GM12875 (cell line): ENCODE measurements around the gene FKBP6.

ENCODE experiments used
- H3K4me3 ChIP-seq: one replicate; pipeline ENCODE4 v1.5.1; 2011; ENCODE audit warnings: low read depth, low read length, control low read depth
- TF ChIP-seq, protein P1 (sequence below): IDR thresholded peaks from 2 replicates; pipeline ENCODE4 v1.5.1; 2011; ENCODE audit warnings: low read depth, mild to moderate bottlenecking, control low read depth, inconsistent platforms, low read length, moderate library complexity, borderline replicate concordance; ENCODE audit not compliant: insufficient read depth

Gene FKBP6

DNA sequence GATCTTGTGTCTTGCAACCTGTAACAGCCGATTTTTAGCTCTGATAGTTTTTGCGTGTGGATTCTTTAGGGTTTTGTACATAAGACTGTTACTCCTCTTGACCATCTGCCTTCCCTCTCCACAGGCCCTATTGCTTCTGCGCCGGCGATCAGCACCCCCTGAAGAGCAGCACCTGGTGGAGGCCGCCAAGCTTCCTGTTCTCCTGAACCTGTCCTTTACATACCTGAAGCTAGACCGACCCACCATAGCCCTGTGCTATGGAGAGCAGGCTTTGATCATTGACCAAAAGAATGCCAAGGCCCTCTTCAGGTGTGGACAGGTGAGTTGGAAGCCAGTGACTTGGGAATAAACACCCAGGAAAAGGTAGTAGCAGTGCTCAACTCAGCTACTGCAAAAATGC, 12.6 kb downstream of the FKBP6 start:
- TF ChIP-seq, protein P1, sequence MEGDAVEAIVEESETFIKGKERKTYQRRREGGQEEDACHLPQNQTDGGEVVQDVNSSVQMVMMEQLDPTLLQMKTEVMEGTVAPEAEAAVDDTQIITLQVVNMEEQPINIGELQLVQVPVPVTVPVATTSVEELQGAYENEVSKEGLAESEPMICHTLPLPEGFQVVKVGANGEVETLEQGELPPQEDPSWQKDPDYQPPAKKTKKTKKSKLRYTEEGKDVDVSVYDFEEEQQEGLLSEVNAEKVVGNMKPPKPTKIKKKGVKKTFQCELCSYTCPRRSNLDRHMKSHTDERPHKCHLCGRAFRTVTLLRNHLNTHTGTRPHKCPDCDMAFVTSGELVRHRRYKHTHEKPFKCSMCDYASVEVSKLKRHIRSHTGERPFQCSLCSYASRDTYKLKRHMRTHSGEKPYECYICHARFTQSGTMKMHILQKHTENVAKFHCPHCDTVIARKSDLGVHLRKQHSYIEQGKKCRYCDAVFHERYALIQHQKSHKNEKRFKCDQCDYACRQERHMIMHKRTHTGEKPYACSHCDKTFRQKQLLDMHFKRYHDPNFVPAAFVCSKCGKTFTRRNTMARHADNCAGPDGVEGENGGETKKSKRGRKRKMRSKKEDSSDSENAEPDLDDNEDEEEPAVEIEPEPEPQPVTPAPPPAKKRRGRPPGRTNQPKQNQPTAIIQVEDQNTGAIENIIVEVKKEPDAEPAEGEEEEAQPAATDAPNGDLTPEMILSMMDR = no peak
- no peak overlapping the region for H3K4me3 ChIP-seq

DNA sequence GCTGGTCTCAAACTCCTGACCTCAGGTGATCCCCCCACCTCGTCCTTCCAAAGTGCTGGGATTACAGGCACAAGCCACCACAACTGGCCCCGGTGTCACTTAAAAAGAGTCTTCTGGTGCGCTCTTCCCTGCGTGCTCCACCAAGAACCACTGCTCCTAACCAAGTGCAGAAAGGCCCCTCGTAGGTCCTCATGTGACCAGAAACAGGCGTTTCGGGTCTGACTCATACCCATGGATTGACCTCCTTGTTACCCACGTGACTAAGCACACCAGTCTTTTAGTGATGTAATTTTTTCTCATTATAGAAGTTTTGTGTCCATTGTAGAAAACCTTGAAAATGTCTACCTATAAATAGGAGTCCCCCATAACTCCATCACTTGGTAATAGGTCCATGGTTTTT, 13.9 kb downstream of the FKBP6 start:
- TF ChIP-seq, protein P1 = no peak
- no peak overlapping the region for H3K4me3 ChIP-seq

DNA sequence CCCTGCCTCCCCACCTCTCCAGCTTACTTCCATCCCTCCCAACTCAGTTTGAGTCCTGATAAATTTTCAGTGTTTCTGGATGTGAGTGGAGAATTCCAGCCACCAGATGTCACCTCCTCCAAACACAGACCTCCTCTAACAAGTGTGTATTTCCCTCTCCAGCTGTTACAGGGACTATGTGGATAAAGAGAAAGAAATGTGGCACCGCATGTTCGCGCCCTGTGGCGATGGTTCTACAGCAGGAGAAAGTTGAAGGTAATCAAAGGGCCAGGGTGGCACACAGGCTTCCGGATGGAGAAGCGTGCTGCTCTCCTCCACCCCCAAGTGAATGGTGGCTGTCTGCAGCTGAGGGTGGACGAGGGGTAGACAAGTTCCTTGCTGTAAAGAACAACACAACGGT, 14.7 kb downstream of the FKBP6 start:
- H3K4me3 ChIP-seq = no peak overlapping the region
- TF ChIP-seq, protein P1 = no peak

DNA sequence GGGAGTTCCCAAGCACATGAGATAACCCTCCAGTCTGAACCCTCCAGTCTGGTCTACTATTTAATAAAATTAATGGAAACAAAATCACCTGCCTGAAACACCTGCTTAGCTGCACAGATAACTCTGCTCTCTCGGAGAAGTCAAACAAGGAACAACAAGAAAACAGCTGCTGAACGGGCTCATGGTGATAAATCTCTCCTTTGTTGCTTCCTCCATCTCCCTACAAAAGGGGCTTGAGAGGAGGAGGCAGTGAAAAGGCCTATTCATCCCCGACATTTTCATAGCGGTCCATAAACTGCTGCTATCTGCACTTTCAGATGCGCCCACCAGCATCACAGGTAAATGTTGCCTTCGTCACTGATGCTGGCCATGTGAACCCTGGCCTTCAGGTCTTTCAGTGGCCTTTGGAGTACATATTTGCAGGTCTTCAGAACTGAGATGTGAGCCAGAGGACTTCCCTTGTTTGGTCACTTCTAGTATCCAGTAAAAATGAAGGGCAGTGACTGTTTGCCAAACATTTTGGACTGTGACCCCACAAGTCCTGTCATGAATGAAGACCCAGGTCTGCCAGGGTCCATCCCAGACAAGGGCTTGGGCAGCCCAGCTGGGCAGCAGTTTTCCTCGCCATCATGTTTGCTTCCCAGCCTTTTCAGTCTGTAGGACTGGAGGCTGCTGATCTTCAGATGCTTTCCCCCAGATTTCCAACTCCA, 15.9 kb downstream of the FKBP6 start:
- no peak overlapping the region for H3K4me3 ChIP-seq
- TF ChIP-seq, protein P1 = no peak

DNA sequence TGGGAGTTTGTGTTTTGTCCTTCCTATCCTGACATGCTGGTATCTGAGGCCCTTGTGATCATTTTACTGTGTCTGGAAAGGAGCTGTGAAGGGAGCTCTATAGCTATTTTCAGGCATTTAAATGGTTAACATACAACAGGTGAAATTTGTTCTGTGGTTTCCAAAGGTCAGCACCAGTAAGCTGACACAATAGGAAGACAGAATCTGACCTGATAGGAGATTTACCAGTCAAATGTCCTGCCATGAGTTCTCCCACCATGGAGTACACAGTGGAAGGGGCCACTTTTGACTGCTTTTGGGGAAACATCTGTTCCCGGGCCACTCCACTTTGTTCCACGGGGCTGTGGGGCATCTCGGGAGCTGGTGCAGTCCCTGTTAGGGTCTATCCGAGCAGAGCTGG, 17.6 kb downstream of the FKBP6 start:
- H3K4me3 ChIP-seq = no peak overlapping the region
- TF ChIP-seq, protein P1 = no peak

DNA sequence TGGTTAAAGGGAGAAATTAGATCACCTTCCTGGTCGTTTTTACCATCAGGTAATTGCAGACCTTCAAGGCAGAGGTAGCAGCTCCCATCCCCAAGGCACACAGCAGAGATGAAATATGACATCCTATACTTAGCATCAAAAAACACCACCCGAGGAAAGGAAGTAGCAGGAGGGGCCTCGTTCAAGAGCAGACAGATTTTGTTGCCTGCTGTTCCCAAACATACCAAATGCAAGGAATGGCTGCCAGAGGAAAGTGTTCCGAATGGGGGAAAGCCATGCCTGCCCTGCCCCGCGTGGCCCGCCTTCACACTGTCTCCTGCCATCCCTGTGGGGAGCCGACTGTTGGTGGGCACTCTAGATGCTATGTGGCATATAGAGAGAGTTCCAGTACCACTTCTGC, 18.0 kb downstream of the FKBP6 start:
- TF ChIP-seq, protein P1 = no peak
- H3K4me3 ChIP-seq = no peak overlapping the region

DNA sequence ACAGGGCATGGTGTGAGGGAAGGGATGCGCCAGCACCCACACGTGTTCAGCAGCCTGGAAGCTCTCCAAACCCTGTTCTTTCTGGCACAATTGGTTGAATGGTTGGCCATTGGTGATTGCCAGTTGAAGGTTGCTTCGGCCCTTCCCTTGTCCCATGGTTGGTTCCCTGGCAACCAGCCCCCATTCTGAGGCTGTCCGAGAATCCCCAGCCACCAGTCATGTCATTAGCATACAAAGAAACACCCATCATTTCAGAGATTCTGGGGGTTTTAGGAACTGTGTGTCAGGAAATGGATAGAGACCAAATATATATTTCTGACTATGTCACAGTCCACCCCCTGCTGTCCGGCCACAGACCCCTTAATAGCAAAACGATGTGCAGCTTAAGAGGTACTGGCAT, 21.8 kb downstream of the FKBP6 start:
- no peak overlapping the region for H3K4me3 ChIP-seq
- TF ChIP-seq, protein P1 = no peak
